GM21390 (cell line): ENCODE data around the gene SCNN1A.

ENCODE experiments used
- ATAC-seq: cut with Tn5 transposase; IDR thresholded peaks from one replicate; pipeline ENCODE4 v1.9.1; 2021; ENCODE audit not compliant: unreplicated experiment

The SCNN1A gene

DNA sequence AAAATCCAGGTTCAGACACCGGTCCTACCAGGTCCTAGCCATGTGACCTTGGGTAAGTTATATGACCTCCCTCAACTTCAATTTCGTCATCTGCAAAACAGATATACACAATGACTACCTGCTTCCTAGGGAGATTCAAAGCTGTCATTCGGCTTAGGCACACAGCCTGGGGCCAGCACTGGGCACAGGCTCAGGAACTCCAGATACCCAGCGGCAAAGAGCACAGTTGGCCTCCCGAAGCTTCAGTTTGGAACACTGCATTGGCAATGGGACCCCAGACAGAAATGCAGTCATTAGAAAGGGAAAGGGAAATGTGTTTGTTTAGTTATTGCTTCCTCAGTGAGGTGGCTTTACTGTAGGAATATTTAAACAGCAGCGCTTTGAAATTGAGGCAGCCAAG, 53.5 kb downstream of the SCNN1A start:
- ATAC-seq: no peak

GRCh38 chr12:6319446-6319845, 55.9 kb downstream of the SCNN1A start:
- ATAC-seq: no peak

- ATAC-seq: no peak
Observed at GRCh38 chr12:6318440-6318879, 56.9 kb downstream of the SCNN1A start.

DNA sequence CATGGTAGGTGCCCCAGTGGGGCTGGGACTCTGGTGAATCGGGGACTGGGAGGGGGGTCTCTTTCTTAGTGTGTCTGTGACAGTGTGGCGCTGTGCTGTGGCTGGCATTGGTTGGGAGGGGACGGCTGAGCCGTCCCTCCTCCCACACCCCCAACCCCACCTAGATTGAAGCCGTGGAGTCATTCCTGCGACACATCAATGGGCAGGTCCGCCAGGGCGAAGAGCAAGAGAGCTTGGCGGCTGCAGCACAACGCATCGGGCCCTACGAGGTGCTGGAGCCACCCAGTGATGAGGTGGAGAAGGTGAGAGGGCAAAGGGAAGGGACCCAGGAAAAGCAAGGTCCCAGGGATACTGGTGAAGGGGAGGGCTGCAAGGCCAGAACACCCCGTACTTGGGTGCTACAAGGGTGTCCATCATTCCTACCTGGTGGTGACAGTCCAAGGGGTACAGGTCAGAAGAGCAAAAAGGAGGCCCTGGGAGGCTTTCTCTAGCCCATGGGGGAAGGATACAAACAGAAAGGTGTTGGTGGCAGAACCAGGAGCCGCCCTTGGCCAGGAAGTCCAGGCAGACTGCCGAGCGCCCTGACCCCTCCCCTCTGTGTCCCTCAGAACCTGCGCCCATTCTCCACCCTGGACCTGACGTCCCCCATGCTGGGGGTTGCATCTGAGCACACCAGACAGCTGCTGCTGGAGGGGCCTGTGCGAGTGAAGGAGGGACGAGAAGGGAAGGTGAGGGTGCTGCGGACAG, 57.5 kb downstream of the SCNN1A start:
- no peak for ATAC-seq

- ATAC-seq: no peak
Observed at GRCh38 chr12:6316921-6317692, 58.3 kb downstream of the SCNN1A start.

DNA sequence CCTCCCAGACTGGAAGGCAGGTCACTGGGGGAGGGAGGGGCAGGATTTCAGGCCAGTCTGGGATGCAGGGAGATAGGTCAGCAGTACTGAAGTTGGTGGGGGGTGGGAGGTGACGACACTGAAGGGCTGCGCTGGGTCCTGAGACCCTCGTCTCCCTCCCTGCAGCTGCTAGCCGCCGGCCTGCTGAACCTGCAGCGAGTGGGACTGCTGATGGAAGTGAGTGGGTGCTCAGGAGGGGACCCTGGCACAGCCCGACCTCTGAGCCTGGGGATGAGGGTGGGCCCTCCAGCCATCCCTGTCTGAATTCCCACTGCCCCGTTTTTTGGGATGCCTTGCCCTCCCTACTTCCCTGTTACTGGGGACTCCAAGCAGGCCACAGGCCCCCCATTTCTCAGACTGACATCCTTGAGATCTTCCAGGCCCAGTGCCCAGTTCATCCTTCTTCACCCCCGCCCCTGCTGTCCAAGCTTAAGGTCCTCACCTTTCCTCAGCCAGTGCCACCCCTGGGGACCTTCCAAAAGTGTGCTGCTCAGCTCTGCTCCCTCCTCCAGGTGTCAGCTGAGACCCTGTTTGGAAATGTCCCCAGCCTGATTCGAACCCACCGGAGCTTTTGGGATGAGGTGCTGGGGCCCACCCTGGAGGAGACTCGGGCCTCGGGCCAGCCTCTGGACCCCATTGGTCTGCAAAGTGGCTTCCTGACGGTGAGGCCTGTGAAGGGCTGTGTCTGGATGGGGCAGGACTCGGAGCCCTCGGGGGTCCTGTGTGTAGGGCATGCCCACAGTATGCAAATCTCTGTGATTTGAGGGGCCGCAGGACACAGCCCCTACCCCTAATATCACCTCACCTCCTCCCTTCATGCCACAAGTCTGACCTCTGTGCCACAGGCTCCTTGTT, 59.4 kb downstream of the SCNN1A start:
- ATAC-seq: no peak

- no peak for ATAC-seq
Observed at GRCh38 chr12:6315184-6315583, 60.2 kb downstream of the SCNN1A start.

DNA sequence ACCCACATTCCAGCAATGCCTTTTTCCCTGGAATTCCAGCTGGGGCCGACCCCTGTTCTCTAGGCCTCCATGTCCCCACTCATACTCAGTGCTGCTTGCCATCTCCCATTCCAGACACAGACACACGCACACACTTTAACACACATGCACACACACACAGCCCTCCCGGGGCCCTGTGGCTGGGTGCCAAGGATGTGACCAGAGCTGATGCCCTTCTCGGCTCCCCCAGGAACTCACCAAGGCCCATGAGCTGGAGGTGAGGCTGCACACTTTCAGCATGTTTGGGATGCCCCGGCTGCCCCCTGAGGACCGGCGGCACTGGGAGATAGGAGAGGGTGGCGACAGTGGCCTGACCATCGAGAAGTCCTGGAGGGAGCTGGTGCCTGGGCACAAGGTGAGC, 60.6 kb downstream of the SCNN1A start:
- ATAC-seq: no peak

GRCh38 chr12:6313326-6313940, 61.9 kb downstream of the SCNN1A start:
- ATAC-seq: no peak

DNA sequence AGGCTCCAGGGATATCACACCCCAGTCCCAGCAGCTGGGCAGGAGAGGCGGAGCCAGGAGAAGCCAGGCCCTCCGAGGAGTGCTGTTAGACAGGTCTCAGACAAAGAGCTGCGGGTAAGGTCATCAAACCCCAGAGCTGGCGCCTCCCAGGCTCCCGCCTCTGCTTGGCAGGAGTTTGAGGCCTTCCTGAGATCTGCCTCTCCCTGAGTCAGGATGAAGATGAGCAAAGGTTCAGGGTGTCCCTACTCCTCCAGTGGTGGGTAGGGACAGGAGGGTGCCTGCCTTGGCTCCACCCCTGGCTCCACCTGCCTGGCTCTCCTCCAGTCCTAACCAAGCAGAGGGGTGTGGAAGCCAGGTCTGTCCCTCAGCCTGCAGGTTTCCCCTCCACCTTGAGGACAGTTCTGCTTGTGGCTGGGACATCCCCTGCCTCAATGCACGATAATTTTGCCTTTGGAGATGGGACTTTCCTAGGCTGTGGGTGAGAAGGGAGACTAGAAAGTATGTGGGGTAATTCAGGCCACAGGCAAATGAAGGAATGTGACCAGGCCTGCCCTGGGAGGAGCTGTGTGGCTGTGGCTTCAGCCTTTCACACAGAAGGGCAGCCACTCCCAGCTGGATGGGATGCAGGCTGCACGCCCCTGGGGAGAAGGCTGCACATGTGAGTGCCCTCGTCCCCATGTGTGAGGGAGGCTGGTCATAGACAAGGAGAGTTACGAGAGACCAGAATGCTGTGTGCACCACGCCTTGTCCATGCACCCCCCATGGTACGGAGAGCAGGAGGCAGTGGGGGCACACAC, 62.6 kb downstream of the SCNN1A start:
- peak; percentile 59 for ATAC-seq

GRCh38 chr12:6311822-6312528, 63.4 kb downstream of the SCNN1A start:
- no peak for ATAC-seq

DNA sequence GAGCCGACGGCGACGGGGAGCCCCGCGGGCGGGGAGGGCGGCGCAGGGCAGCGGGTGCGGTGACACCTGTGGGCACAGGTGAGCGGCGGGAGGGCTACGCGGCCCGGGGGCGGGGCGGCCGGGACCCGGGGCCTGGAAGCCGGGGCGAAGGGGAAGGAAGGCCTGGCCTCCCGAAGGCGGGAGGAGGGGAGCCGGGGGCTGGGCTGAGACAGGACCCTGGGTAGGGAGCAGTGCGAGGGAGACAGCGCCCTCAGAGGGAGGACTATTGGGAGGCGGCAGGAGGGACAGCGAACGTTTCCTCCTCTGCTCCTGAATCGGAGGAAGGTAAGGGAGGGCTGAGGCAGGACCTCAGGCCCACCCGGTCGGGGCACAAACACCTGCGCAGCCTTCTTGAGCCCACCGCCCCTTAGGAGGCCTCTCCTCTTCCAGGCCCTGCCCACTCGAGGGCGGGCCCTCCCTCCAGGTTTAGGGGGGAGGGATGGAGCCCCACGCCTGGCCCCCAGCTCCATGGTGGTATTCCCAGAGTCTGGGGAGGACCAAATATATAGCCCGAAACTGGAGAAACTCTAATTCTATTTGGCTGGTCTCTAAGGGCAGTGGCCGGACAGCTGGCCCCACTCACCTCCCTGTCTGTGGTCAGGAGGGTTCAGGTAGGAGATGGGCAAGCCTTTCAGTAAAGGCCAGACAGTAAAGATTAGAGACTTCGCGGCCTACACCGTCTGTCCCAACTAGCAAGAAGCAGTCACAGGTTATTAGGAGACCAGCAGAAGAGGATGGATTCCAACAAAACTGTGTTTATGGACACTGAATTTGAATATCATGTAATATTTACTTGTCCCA, 64.4 kb downstream of the SCNN1A start:
- ATAC-seq: no peak

DNA sequence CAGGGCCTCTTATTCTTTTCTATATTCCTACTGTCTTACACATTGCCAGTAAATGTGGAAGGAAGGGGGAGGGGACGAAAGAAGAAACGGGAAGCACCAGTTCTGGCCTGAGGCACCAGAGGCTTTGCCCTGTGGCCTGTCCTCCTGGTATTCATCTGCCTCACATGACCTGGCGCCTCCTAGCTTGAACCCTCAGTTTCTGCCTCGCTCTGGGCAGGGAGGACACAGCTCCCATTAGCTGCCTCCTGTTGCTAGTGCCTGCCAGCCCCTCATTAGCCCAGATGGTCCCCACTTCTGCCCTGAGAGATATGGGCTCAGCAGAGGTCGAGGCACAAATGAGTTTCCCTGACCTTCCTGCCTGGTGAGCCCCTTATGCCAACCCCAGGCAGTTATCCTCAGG, 67.8 kb downstream of the SCNN1A start:
- no peak for ATAC-seq

DNA sequence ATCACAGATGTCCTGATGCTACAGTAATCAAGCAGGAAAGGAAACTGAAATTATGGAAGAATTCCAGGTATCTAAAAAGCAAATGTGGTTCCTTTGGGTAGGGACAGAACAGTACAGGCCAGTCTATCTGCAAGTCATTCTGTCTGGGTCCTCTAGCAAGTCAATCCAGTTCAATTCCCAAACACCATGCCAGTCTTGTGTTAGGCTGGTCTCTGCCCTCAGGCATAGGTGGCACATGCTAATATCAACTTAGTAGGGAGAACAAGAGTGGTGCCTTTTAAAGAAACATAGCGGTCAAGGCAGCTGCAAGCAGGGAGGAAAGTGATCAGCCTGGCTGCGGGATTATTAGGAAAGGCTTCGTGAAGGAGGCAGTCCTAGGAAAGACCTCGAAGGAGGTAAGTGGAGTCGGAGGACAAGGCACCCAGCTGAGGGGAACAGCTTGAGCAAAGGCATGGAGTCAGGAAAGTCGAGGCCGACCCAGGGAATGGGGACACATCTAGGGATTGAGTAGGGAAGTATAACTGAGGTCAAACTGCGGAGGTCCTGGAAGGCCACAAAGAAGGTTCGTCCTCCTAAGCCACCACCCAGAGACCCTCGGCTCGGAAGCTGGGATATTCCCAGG, 68.7 kb downstream of the SCNN1A start:
- ATAC-seq: no peak

- no peak for ATAC-seq
Observed at GRCh38 chr12:6306151-6306550, 69.2 kb downstream of the SCNN1A start.

GRCh38 chr12:6303071-6303470, 72.3 kb downstream of the SCNN1A start:
- ATAC-seq: no peak

DNA sequence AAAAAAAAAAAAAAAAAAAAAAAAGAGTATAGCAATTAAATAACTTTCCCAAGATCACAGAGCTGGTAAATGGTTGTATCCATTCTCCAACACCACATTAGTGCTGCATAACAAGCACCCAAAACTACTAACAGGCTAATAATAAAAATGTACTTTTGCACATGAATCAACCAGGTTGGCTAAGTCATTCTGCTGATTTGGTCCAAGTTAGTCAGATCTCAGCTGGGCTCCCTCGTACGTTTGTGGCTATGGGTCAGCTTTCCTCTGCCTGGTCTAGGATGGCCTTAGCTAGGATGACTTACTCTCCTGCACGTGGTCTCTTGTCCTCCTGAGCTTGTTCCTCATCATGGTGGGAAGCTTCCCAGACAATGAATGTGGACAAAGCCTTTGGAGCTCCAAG, 72.7 kb downstream of the SCNN1A start:
- ATAC-seq: no peak

GRCh38 chr12:6301721-6302120, 73.6 kb downstream of the SCNN1A start:
- ATAC-seq: no peak
